SW480 (cell line): Measurements from ENCODE around the gene DAB1.
"Not testable (repeated sequence)": the region's sequence is repeated elsewhere in the genome, so short reads cannot be mapped to it uniquely, and the experiment has no call there.

ENCODE experiments used
- DNase-seq: peaks from one replicate; pipeline ENCODE4 v3.0.0-alpha.2; 2016; ENCODE audit warnings: low spot score

DAB1 gene

DNA sequence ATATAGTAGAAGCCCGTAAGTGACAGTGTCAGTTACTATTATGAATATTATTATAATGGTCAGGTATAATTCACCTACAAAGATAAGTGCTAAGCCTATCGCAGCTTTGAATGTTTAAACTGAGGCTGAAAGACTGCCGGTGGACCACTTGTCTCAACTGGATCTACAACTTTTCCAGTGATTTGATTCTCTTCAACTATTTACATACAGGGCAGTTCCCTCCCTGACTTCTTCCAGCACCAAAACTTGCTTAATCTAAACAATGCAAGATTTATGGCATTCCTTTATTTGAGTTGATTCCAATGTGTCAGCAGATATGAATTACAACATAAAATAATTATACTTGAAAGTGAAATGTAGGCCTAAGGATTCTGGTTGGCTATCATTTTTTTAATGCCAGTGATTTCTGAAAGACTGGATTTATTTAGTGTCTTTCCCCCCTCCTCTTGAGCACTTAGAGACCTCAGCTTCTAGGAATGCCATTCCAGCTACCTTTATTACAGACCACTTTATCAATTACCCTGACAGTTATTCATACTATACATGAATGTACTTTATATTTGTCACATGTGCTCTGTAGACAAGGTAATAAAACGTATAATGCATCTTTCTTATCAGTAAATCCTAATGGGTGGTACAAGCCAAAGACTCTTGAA, 304.8 kb downstream of the DAB1 start:
- DNase-seq = no peak

DNA sequence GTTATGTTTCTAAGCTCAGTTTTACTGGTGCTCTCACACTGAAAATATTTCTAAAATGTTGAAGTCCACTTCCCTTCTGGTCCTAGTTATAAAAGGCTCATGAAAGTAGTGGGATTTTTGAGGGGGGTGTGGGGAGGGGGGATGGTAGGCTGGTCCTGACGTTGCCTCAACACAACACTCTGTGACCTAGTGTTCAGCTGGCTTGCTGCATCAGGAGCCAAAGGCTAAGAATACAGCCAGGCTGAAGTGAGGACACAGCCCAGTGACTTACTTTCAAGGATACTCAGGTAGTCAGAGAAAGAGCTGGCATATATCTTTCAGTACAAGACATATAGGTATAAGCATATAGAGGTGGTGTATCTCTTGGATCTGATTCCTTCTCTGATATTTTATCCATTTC, 306.1 kb downstream of the DAB1 start:
- no peak for DNase-seq

DNA sequence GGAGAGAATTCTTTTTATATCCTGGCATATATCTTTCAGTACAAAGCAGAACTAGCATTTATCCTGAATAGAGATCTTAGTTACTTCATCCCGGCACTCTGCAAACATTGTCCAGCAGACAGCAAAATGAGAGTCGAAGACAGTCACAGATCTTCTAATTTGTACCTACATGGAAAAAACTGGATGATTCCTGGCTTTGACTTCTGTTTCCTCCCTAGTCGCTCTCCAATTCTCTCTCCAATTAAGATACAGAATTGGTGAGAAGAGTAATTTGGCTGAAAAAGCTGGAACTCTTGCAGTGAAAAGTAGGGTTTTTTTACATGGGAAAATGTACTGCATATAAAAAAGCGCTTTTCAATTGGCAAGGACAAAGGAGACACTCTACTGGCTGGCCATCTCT, 307.0 kb downstream of the DAB1 start:
- DNase-seq = no peak

DNA sequence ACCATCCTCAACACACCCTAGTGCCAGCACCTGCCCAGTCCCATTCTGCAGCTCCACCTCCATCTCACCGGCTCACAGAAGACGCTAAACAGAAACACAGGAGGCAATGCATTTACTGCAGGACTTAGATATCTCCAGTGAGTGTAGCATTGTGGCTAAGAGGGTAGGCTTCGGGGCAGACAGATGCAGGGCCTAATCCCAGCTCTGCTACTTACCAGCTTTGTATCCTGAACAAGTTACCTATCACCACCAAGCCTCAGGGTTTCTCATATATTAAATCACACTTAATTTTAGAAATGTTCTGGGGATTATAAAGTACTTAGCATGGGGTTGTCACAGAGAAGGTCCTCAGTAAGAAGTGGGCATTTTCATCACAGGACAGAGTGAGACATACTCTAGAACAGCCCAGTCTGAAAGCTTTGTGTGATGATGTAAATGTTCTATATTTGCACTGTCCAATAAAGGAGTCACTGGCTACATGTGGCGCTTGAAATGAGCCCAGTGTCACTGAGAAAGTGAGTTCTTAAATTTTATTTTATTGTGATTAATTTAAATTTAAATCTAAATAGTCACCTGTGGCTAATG, 308.7 kb downstream of the DAB1 start:
- no peak for DNase-seq

DNA sequence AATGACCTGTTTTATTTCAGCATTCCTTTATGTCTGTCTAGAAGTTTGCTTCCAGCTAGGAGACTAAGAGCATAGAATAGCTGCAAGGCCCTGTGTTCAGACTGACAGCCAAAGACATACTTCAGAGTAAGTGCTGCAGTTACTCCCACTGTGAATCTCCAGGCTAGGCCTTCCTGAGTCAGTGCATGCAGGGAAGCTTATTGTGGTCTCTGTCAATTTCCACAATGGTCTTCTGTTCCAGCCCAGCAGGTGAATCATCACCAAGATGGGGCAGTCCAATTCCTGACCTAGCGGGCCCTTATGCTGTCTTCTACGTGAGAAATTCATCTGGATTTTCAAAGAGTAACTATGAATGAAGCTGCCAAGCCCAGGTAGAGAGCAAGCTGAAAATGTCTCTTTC, 311.7 kb downstream of the DAB1 start:
- peak; percentile 47 for DNase-seq

DNA sequence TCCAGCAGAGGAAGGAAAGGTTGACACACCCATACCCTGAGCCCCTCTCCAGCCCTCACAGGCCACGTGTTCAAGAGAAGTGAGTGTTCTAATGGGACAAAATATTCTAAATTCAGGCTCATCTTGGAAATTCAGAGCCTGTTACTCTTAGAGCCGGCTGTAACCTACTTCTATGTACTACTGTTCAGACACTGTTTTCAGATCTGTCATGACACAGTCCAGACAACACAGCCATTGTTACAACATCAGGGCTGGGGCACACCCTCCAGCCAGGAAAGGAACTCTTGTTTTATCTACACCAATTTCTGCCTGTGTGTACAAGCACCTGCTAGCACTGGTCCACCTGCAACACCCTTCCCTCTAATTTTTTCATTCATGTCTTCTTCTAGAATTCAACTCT, 312.7 kb downstream of the DAB1 start:
- DNase-seq = no peak

DNA sequence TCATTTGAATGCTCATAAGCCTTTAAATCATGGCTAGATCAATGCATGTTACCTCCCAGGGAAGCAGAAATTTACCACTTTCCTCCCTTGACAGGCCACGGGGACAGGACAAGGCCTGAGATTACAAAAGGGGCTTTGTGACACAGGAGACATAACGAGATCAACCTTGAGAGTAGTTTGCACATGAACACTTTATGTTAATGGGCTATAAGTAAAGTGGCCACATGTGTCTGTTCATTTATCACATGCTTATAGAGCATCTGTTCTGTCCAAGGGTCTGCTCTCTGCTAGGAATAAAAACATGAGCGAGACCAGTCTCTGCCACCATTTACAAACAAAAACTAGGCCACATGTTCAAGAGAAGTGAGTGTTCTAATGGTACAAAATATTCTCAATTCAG, 314.0 kb downstream of the DAB1 start:
- no peak for DNase-seq

DNA sequence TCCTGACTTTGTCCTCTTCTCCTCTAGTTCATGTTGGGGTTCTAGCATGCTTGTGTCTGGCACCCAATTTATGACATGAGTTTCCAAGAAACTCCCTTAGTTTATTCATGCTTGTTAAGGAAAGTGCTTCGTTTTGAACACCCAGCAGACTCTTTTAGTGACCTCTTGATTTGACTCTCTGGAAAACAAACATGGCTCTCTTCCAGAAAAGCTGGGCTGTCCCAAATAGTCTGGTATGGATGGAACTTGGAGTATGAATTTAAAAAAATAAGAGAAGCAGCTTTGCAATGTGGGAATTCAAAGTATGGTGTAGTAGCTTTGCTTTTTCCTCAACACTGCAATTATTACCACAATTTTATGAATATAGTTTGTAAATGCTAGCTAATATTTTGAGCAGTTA, 314.6 kb downstream of the DAB1 start:
- DNase-seq = no peak

DNA sequence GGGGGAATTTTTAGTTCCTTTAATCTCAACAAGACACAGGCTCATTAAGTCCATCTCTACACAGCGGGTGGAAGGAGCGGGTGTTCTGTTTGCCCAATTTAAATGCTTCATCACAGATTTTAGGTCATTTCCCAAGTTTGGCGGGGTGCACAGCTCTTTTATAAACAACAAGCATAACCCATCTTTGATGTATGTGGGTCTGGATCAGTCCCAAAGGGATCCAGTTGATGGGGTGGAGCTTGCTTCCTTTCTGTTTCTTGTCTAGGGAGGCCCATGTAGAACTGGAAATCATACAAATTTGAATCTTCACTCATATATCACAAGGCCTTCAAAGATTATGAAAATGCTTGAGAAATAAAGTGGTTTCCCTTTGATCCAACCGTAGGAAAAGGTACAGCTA, 317.6 kb downstream of the DAB1 start:
- DNase-seq = no peak

DNA sequence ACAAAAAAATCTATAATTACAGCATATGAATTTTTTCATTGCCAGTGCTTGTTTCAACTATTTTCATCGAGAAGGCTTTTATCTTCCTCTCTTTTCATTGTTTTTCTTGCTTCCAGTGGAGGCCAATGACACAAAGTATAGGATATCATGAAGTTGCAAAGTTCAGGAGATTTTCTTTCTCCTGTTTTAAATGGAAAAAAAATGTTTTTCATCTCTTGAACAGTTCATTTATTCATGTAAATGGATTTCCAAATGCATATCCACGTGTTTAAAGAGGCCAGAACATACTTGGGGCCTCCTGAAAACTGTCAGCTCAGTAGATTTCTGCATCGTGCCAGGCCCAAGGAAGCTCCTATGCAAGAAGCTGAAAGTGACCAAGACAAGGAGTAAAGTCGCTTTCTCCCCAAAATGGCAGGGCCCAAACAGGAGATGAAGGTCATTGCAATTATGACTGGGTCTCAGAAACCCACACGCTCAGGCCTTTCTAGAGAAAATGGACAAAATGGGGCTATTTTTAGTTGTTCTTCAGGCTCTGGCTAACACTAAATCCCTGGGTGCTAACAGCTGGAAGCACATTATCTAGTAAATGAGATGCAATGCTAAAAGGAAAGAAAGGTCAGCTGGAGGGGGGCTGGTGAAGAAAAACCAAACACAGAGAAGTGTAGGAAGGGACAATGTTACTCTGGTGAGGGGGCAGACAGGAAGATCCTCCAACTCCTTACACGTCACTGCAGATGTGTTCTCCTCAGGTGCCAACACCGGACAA, 321.1 kb downstream of the DAB1 start:
- DNase-seq = no peak

DNA sequence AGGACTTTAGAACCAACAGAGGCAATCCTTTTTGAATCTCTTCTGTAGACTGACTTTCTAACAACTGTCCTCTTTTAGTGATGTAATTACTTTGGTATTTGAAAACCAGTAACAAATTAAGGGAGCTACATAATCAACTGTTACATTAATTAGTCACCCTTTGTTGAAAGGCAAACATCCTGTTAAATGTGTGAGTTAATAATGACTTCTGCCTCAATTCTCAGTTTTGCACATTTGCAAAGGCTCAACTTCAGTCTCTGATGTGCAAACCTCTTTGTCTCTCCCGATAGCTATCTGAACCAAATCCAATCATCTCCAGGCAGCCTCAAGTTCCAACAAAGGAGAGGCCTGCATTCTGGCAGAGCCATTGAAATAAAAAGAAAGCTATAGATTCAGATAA, 322.7 kb downstream of the DAB1 start:
- DNase-seq = no peak

DNA sequence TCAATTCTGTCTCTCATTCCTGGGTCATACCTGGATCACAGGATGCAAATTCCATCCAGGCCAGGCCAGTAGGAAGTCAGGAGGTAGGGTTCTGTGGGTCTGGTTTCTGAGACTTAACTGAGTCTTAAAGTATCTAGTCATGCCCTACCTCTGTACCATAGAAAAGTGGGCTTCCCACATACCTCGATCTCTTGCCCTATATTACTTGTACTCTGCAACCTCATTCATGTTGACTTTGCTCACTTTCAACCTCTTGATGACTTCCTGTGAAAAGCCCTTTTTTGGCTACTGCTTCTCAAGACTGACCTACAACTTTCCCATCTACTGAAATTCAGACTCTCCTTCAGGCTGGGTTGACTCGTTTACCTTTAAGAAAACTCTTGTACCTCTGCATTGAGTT, 329.1 kb downstream of the DAB1 start:
- DNase-seq = no peak

DNA sequence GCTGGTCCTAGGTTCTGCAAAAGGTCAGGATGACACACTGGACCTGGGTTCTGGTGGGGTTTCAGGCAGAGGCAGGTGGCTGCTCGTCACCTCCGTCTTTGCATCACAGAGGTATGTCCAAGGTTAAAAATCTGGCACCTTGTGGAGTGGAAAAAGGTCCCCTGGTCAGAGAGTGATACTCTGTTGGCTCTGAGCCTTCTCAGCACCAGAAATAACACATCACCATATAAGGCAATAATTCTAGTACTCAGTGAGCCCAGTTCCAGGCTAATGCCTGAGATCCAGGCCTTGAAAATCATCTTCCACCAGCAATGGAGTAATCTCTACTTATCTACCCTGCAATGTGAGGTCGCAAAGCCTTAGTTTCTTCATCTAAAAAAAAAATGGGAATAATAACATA, 330.7 kb downstream of the DAB1 start:
- DNase-seq = no peak

DNA sequence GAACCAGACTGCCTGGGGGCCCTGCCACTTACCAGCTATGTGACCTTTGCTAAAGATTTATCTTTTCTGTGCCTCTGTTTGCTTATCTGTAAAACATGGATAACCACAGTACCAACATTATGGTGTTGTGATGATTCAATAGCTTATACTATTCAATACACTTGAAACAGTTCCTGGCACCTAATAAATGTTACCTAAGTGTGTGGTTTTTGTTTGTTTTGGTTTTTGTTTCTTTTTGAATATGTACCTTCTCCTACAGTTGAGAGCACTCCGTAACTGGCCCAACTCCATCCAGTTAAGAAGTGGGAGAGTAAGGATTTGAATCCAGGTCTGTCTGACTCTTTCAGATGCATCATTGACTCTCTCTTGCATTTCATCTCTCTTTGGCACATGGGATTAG, 332.2 kb downstream of the DAB1 start:
- DNase-seq = no peak

DNA sequence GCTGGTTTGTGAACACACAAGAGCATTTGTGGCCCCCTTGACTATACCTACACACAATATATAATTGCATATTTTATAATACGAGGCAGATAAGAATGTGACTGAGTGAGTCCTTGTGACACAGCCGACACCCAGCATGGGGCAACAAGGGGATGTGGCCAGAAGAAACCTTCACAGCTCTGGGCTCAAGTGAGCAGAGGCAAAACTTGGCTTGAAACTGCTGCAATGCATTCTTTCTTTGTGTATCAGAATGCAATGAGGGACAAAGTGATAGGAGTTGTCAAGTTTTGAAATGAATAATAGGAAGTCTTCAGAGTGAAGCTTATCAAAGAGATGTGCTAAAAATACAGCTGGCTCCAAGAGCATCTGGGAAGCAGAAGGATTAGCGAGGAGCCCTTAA, 334.0 kb downstream of the DAB1 start:
- DNase-seq = no peak

DNA sequence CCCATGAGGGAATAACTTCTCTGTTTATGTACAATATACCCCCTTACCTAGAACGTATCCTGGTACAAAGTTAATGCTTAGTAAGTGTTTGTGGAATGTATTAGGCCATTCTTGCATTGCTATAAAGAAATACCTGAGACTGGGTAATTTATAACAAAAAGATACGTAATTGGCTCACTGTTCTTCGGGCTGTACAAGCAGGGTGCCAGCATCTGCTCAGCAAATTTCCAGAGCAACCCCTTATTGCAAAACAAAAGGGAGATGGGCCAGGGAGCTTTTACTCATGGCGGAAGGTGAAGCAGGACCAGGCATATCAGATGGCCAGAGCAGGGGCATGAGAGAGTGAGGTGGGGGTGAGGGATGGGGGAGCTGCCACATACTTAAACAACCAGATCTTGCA, 334.6 kb downstream of the DAB1 start:
- DNase-seq = no peak

DNA sequence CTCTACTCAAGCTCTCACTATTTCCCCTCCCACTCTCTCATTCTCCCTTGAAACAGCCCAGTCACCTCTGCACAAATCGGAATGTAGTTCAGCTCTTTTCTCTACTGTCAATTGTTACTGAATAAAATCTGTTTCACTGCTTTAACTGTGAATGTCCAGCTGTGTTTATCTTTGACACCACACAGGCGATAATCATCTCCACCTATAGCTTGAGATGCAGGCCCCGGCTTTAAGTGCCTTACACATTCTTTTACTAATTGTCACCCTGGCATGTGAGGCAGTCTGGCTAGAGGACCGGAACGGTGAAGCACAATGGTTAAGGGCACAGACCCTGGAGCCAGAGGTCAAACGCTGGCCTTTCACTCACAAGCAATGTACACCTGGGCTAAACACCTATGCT, 335.2 kb downstream of the DAB1 start:
- no peak for DNase-seq

DNA sequence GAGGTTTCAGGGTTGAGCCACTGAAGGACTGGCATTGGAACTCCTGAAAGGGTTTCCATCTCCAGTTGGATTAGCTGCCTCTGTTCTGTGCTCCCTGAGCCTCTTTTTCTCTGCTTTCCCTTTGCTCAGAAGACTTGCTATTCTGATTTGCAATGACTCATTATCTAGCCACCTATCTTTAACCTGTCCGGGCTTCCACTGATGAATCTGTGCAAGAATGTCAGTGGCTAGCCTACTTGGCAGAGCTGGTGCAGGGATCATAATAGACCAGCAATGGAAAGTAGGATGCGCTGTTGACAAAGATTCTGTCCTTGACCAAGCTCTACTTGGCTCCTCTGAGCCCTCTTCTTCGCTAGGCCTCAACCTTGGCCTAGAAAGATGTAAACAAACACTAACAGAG, 336.2 kb downstream of the DAB1 start:
- DNase-seq = not testable (repeated sequence)

DNA sequence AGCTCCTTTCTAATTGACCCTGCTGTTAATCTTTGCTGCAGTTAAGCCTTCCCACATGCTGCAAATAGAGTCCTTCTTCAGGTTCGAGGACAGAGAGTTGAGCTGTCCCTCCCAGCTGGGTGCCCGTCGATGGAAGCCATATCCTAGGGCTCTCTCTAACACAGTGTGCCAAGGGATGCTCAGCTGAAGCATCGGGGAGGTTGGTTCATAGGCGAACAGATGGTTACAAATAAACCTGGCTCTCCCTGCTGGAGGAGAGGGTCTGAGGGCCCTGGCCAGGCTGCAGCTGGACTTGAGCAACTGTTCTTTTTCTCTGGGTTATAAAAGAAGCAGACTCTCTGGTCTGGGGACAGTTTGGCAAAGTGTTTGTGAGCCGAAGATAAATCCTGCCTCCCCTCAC, 337.7 kb downstream of the DAB1 start:
- DNase-seq = no peak

DNA sequence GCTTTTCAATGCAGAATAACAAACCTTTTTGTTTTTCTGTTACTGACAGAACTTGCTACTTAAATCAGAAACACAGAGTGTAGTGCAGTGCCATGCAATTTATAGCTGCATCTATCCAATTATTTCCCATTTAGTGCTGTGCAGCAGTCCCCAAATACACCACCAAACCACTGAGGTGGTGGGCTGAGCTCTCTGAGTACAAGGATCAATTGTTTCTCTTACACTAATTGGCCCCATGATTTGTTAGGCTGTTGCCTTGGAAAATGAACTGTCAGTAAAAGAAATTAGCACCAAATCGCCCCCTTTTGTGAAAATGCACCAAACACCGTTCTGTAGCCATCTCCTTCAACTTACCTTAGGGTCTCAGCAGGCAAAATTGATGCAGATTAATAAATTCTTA, 339.2 kb downstream of the DAB1 start:
- no peak for DNase-seq

DNA sequence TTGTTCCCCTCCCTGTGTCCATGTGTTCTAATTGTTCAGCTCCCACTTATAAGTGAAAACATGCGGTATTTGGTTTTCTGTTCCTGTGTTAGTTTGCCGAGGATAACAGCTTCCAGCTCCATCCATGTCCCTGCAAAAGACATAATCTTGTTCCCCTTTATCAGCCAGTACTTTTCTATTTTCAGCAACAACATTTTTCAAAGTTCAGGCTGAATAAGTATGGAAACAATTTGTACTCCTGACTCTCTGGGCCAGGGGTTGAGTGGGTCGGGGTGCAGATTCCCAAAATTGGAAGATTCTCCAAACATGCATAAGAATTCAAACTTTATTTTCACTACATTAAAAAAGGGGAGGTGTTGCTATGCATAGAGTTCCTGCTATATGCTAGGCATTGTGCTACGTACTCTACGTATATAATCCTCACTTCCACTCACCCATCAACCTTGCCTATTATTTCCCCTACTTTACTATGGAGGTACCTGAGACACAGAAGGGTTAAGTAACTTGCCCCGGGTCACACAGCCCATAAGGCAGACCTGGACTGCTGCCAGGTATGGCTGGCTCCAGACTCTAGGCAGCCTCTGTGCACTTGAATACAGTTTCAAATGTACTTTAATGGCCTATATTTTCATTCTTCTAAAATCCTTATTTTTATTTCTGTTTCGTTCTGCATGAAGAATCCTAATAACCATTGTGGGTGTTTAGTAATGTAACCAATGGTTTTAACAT, 341.0 kb downstream of the DAB1 start:
- DNase-seq = no peak

DNA sequence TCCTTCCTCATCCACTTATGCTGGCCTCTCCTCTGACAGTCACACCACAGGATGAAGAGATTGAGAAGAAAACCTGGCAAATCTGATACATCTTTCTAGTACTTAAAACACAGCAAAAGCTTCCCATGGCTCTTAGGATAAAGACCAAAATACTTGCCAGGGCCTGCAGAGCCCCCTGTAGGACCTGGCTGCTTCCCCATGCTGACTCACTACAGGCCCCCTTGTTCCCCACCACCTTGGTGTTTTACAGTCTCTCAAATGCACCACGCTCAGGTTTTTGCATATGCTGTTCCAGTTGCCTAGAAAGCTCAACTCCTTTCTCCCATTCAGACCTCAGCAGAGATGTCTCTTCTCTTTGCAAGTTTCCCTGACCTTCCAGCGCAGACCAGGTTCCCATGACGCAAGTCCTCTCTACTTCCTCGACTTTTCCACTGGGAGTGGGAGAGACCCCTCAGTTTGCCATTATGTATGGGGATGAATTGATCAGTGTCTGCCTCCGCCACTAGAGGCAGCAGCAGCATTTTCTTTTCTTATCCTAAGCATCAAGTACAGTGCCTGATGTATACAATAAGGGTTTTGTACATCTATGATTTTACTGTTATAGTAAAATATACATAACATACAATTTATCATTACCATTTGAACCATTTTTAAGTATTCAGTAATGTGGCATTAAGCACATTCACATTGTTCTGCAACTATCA, 344.3 kb downstream of the DAB1 start:
- no peak for DNase-seq
